OCI-LY7 (cell line): Measurements from ENCODE around the gene FASTK. TPM values are rescaled to one million over a fixed set of nuclear protein-coding genes. Genes with fewer than 3 reads are reported as not detected.

Experiments used
- BruUV-seq: library from RNA; stranded (reverse); fragments of 400-500 nt; replicated peaks from 2 replicates; lab custom pipeline; 2021; lab: Mats Ljungman, UMichigan
- CTCF ChIA-PET: fragments of 300-600 bp; sonication (Branson Sonifier 250); formaldehyde crosslinking; loops from one replicate; lab custom pipeline; 2022; ENCODE audit warnings: antibody characterized with exemption; ENCODE audit not compliant: unreplicated experiment; lab: Charles Lee
- POLR2A ChIA-PET: fragments of 300-600 bp; sonication (Branson Sonifier 250); formaldehyde crosslinking; loops from one replicate; lab custom pipeline; 2022; ENCODE audit warnings: antibody characterized with exemption; lab: Charles Lee
- DNase-seq: peaks from one replicate; pipeline ENCODE4 v3.0.0-alpha.2; 2015; ENCODE audit warnings: low spot score
- H2AFZ ChIP-seq: fragments of 200-600 bp; sonication (generic), shearing (Covaris generic); 2 replicates; pipeline ENCODE4 v1.6.1; 2014; ENCODE audit warnings: mild to moderate bottlenecking, antibody characterized with exemption, low read length, moderate library complexity
- H3K27ac ChIP-seq: fragments of 200-600 bp; sonication (generic); 2 replicates; pipeline ENCODE4 v1.5.1; 2014; ENCODE audit warnings: mixed run types, low read depth, mild to moderate bottlenecking, moderate library complexity, low read length, inconsistent platforms; ENCODE audit not compliant: poor library complexity, severe bottlenecking
- H3K36me3 ChIP-seq: fragments of 200-600 bp; sonication (generic); 2 replicates; pipeline ENCODE4 v1.6.1; 2014; ENCODE audit warnings: mild to moderate bottlenecking, antibody characterized with exemption, low read length, moderate library complexity, mixed read lengths; ENCODE audit not compliant: insufficient read depth
- H3K4me1 ChIP-seq: fragments of 200-600 bp; sonication (generic); 2 replicates; pipeline ENCODE4 v1.5.1; 2014; ENCODE audit warnings: mild to moderate bottlenecking, low read length; ENCODE audit not compliant: insufficient read depth, poor library complexity, severe bottlenecking
- H3K4me2 ChIP-seq: fragments of 200-600 bp; sonication (generic); 2 replicates; pipeline ENCODE4 v1.6.1; 2014; ENCODE audit warnings: mild to moderate bottlenecking, low read length
- H3K4me3 ChIP-seq: fragments of 200-600 bp; sonication (generic); 2 replicates; pipeline ENCODE4 v1.5.1; 2014; ENCODE audit warnings: mild to moderate bottlenecking, low read depth, low read length; ENCODE audit not compliant: poor library complexity, severe bottlenecking
- H3K79me2 ChIP-seq: fragments of 200-600 bp; sonication (generic); 2 replicates; pipeline ENCODE4 v1.6.1; 2016; ENCODE audit warnings: low read depth, mild to moderate bottlenecking, low read length, moderate library complexity, mixed read lengths; ENCODE audit not compliant: insufficient read depth
- H3K9me2 ChIP-seq: fragments of 200-600 bp; sonication (generic); 2 replicates; pipeline ENCODE4 v1.6.1; 2016; ENCODE audit warnings: mild to moderate bottlenecking, low read length, mixed read lengths; ENCODE audit not compliant: insufficient read depth
- H3K9me3 ChIP-seq: fragments of 200-600 bp; sonication (generic); 2 replicates; pipeline ENCODE4 v1.6.1; 2014; ENCODE audit warnings: mild to moderate bottlenecking, mixed run types, low read length, mixed read lengths
- H4K20me1 ChIP-seq: fragments of 200-600 bp; sonication (generic); 2 replicates; pipeline ENCODE4 v1.6.1; 2014; ENCODE audit warnings: mild to moderate bottlenecking, antibody characterized with exemption, low read length, moderate library complexity, mixed read lengths; ENCODE audit not compliant: insufficient read depth
- EZH2phosphoT487 ChIP-seq: fragments of 200-600 bp; sonication (generic); IDR thresholded peaks from 2 replicates; pipeline ENCODE4 v1.6.1; 2018; ENCODE audit warnings: low read depth, borderline replicate concordance, mild to moderate bottlenecking, mixed run types, antibody characterized with exemption, low read length, moderate library complexity, mixed read lengths
- intact Hi-C: fragments of 100-400 bp; cut with micrococcal nuclease; formaldehyde crosslinking; loops from one replicate; pipeline ENCODE4 v1.10.0; 2022; ENCODE audit not compliant: unreplicated experiment
- total RNA-seq, 2 experiments: library from RNA; depleted of rRNA in 1 of 2; stranded (reverse); fragments of >200 nt in 1 of 2; shearing (Covaris generic) in 1 of 2; gene quantifications; 2 replicates each; pipeline ENCODE4 v1.2.3, GENCODE V29; 2014 to 2022
- TF ChIP-seq, protein P1 (sequence below): fragments of 200-600 bp; sonication (generic); conservative IDR thresholded peaks from 2 replicates; pipeline ENCODE4 v1.5.1; 2014; ENCODE audit warnings: mild to moderate bottlenecking, antibody characterized with exemption, low read length, moderate library complexity, mixed read lengths

FASTK gene
- total RNA-seq, 2 experiments from 2014 or later = 90.5 to 118 TPM

- no peak for TF ChIP-seq EZH2phosphoT487
- TF ChIP-seq, protein P1, sequence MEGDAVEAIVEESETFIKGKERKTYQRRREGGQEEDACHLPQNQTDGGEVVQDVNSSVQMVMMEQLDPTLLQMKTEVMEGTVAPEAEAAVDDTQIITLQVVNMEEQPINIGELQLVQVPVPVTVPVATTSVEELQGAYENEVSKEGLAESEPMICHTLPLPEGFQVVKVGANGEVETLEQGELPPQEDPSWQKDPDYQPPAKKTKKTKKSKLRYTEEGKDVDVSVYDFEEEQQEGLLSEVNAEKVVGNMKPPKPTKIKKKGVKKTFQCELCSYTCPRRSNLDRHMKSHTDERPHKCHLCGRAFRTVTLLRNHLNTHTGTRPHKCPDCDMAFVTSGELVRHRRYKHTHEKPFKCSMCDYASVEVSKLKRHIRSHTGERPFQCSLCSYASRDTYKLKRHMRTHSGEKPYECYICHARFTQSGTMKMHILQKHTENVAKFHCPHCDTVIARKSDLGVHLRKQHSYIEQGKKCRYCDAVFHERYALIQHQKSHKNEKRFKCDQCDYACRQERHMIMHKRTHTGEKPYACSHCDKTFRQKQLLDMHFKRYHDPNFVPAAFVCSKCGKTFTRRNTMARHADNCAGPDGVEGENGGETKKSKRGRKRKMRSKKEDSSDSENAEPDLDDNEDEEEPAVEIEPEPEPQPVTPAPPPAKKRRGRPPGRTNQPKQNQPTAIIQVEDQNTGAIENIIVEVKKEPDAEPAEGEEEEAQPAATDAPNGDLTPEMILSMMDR = no peak
- Histone ChIP-seq H3K4me3 (no peak overlapping the region), H3K4me1 (peaks cover 14% of the 10 kb centered on the region), H2AFZ (no peak overlapping the region), H3K36me3 (no peaks in the 10 kb centered on the region), H3K9me2 (no peaks in the 10 kb centered on the region), H3K27ac (no peak overlapping the region), H4K20me1 (no peaks in the 10 kb centered on the region), H3K79me2 (no peaks in the 10 kb centered on the region), H3K4me2 (no peak overlapping the region), H3K9me3 (no peaks in the 10 kb centered on the region)
- POLR2A ChIA-PET = no interaction called here
- no peak for DNase-seq
- CTCF ChIA-PET = interaction anchor here (0.7 kb wide), 1 partner anchor 77 kb away, joined by 3 read pairs; no protein-coding TSS in a partner anchor
- BruUV-seq = no TSS peak
- intact Hi-C loops = no loop called here
Observed at GRCh38 chr7:151053096-151053495, 27.5 kb downstream of the FASTK start.

GRCh38 chr7:151051108-151051507, 29.5 kb downstream of the FASTK start:
- Histone ChIP-seq H2AFZ (no peak overlapping the region), H4K20me1 (no peaks in the 10 kb centered on the region), H3K27ac (no peak overlapping the region), H3K4me2 (no peak overlapping the region), H3K9me3 (no peaks in the 10 kb centered on the region), H3K36me3 (no peaks in the 10 kb centered on the region), H3K4me1 (peaks cover 7% of the 10 kb centered on the region), H3K4me3 (no peak overlapping the region), H3K9me2 (no peaks in the 10 kb centered on the region), H3K79me2 (no peaks in the 10 kb centered on the region)
- DNase-seq = no peak
- TF ChIP-seq, protein P1 = no peak
- TF ChIP-seq EZH2phosphoT487 = no peak
- POLR2A ChIA-PET = no interaction called here
- no TSS peak for BruUV-seq
- intact Hi-C loops = no loop called here
- CTCF ChIA-PET = no interaction called here

- Histone ChIP-seq H3K9me2 (no peaks in the 10 kb centered on the region), H3K4me2 (no peak overlapping the region), H3K27ac (no peak overlapping the region), H3K79me2 (no peaks in the 10 kb centered on the region), H2AFZ (no peak overlapping the region), H3K36me3 (no peaks in the 10 kb centered on the region), H3K4me3 (no peak overlapping the region), H3K4me1 (peaks cover 7% of the 10 kb centered on the region), H4K20me1 (no peaks in the 10 kb centered on the region), H3K9me3 (no peaks in the 10 kb centered on the region)
- ChIA-PET POLR2A (no interaction called here), CTCF (no interaction called here)
- DNase-seq = no peak
- no TSS peak for BruUV-seq
- intact Hi-C loops = no loop called here
- no peak for TF ChIP-seq EZH2phosphoT487
- TF ChIP-seq, protein P1 = no peak
Observed at GRCh38 chr7:151048911-151049463, 31.6 kb downstream of the FASTK start.
